NB4 (cell line): ENCODE data around the gene CCDC171.

Source experiments
- DNase-seq: peaks from one replicate; pipeline ENCODE4 v3.0.0; 2010; ENCODE audit warnings: low read depth
- H3K4me3 ChIP-seq: one replicate; pipeline ENCODE4 v1.5.1; 2011; ENCODE audit warnings: mild to moderate bottlenecking, low read depth, low read length, moderate library complexity
- CTCF ChIP-seq: IDR thresholded peaks from one replicate; pipeline ENCODE4 v1.5.1; 2012; ENCODE audit warnings: low read depth, low read length
- MAX ChIP-seq: IDR thresholded peaks from 2 replicates; pipeline ENCODE4 v1.6.1; 2011; ENCODE audit warnings: low read depth, low read length
- MYC ChIP-seq: IDR thresholded peaks from 2 replicates; pipeline ENCODE4 v1.6.1; 2011; ENCODE audit warnings: low read depth, low read length
- POLR2A ChIP-seq: IDR thresholded peaks from 2 replicates; pipeline ENCODE4 v1.6.1; 2011; ENCODE audit warnings: mild to moderate bottlenecking; ENCODE audit not compliant: insufficient read length; ENCODE audit errors: extremely low read depth

The CCDC171 gene

GRCh38 chr9:16001856-16002255 lies 449.0 kb downstream of the CCDC171 start:
- no peak for DNase-seq
- no peak overlapping the region for H3K4me3 ChIP-seq
- no peak for TF ChIP-seq CTCF
- no peak for TF ChIP-seq MYC

GRCh38 chr9:16002816-16003215 lies 450.0 kb downstream of the CCDC171 start:
- no peak for DNase-seq

GRCh38 chr9:16003785-16004184 lies 450.9 kb downstream of the CCDC171 start:
- no peak for TF ChIP-seq POLR2A
- TF ChIP-seq MAX = no peak
- TF ChIP-seq MYC = no peak
- no peak for TF ChIP-seq CTCF
- DNase-seq = no peak
- no peak overlapping the region for H3K4me3 ChIP-seq

More at GRCh38 chr9:16002816-16003215, 450.0 kb downstream of the CCDC171 start:
- TF ChIP-seq MAX = no peak
- no peak for TF ChIP-seq POLR2A
- no peak for TF ChIP-seq MYC
- no peak for TF ChIP-seq CTCF
- no peak overlapping the region for H3K4me3 ChIP-seq

- TF ChIP-seq POLR2A = no peak
- TF ChIP-seq CTCF = no peak
- no peak for TF ChIP-seq MYC
- no peak for TF ChIP-seq MAX
- DNase-seq = no peak
- H3K4me3 ChIP-seq = no peak overlapping the region
These were observed 451.8 kb downstream of the CCDC171 start for GRCh38 chr9:16004613-16005012.

GRCh38 chr9:16010221-16010620 lies 457.4 kb downstream of the CCDC171 start:
- no peak for DNase-seq

More at GRCh38 chr9:16010221-16010620, 457.4 kb downstream of the CCDC171 start:
- TF ChIP-seq CTCF (no peak), MYC (no peak), MAX (no peak), POLR2A (no peak)
- H3K4me3 ChIP-seq = no peak overlapping the region
